AG08396 (cell line): ENCODE data around the gene GNAI2.

ENCODE experiments used
- DNase-seq: peaks from one replicate; pipeline ENCODE4 v3.0.0; 2012; ENCODE audit warnings: low spot score, mixed read lengths

The GNAI2 gene

DNA sequence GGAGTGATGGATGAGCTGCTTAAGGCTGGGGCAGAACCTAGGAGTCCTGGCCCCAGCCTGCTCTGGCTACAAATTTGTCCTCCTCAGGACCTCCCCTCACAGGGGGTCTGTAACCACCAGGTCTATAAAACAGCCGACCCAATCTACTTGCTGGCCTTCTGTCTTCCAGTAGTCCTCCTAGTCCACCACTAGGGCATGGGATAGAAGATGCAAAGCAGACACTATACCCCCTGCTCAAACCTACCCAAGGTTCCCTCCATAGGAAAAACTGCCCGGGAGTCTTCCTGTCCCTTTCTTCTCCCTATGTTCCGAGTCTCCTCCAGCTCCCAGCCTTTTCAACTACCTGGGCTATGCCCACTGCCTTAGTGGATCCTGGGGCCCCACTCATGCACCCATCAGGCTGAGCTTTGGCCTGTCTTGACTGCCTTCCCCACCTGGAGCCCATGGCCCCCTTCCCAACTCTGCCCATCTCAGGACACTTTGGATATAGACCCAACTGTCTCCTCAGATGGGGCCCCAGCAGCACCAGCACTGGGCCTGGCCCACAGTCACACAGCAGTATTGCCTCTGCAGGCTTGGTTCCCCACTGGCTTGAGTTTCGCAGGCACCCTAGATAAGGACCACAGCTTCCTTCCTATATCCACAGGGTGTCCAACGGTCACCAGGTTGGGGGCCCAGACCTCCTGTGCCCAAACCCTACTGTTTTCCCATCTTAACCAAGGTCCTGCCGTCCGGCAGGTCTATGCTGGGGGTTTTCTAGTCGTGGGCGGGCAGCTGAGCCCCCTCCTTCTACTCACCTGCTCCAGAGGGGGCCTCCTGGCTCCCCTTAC is 62.1 kb downstream of the GNAI2 start:
- DNase-seq: no peak

DNA sequence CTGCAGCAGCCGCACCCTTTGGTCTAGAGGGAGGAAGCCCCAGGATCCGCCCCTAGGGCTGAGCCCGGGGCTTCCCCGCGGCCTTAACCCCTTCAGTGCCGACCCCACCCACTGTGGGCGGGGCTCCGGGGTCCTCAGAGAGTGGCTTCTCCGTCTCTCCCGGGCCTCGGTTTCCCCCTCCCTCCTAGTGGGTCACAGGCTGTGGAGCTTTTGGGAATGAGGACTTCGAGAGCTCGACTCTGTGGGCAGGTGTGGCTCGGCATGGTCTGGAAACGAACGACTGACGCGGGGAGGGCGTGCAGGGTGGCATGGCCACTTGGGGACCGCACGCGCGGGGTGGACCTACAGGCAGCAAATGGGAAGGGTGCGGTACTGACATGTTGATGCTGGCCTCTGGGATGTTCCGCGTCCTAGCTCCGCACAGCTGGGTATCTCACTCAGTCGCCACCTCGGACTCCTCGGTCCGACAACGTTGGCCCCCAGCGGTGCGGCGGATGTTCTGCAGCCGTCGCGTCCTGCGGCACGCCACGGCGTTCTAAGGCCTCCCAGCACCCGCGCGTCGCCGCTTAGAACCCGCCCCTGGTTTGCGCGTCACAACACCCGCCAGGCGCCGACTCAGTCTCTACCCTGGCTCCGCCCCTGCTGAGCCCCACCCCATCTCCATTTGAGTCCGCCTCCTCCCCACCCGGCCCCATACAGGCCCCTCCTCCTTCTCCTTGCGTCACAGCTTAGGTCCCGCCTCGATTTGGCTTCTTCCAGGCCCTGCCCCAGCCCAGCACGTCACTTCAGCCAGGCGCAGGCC is 63.0 kb downstream of the GNAI2 start, which contains the start of the genes HYAL3 and NAA80:
TSS of gene HYAL3 (minus strand) at position 570 of the 802 bp plus-strand sequence. CDS start 3,803 bp downstream, outside the sequence.
TSS of gene NAA80 (minus strand) at position 570 of the 802 bp plus-strand sequence. CDS start 1,942 bp downstream, outside the sequence.
- DNase-seq: peak; percentile 99

DNA sequence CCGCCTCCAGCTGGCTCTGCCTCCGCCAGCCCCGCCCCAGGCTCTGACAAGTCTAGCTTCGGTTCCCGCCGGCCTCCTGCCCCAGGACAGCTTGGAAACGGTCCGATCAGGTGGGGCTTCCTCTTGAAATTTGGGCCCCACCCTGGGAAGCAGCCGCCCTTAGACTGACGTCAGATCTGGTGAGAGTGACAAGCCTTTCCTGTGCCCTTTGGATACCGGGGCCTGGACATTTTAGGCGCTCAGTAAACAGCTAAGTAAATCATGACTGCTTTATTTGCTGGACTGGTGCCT is 63.6 kb downstream of the GNAI2 start:
- no peak for DNase-seq

DNA sequence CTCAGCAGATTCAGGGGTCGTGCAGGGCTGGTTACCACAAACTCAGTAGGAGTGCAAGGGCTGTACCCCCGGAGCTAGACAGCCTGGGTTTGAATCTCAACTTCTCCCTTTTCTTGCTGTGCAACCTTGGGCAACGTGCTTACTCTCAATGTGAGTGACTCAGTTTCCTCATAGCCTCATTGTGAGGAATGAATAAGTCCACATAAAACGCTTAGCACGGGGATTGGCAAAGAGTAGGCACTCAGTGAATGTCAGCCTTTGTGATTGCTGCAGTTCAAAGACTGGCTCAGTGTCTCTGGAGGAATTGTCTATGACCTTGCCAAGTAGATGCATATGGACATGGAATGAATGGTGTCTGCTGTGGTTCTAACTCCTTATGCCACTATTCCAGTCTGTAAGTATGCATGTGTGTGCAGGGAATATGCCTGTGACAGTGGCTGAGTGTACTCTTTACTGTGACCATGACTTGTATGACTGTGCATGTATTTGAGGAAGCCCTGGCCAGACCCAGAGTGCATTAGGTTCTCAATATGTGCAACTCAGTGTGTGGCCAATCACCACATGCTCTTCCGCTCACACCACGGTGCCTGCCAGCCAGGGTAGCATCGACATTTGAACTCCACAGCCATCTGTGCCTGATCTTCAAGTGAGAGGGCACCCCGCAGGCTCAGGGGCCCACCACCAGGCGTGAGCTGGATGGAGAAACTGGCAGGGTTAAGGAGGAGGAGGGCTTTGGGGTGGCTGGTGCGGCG is 64.1 kb downstream of the GNAI2 start:
- DNase-seq: no peak

DNA sequence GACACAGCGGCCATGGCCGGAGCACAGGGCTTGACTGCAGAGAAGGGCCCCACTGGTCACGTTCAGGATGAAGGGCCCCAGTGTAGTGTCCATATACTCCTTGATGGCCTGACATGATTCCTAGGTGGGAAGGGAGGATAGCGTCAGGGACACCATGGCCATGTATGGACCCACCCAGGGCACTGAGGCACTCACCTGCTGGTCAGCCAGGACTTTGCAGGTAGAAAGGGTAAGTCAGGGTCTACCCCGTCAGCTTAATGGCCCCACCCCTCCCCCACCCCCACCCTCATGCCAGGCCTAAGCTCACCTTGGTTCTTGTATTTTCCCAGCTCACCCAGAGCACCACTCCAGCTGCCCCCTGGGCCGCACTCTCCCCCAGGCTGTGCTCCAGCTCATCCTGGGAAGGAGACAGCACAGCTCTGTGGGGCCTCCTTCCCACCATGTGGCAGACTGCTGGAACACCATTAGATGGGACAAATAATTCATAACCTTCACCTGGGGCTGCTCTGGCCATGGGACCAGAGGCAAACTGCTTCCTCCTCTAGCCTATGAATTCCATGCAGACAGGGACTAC is 64.8 kb downstream of the GNAI2 start:
- no peak for DNase-seq

DNA sequence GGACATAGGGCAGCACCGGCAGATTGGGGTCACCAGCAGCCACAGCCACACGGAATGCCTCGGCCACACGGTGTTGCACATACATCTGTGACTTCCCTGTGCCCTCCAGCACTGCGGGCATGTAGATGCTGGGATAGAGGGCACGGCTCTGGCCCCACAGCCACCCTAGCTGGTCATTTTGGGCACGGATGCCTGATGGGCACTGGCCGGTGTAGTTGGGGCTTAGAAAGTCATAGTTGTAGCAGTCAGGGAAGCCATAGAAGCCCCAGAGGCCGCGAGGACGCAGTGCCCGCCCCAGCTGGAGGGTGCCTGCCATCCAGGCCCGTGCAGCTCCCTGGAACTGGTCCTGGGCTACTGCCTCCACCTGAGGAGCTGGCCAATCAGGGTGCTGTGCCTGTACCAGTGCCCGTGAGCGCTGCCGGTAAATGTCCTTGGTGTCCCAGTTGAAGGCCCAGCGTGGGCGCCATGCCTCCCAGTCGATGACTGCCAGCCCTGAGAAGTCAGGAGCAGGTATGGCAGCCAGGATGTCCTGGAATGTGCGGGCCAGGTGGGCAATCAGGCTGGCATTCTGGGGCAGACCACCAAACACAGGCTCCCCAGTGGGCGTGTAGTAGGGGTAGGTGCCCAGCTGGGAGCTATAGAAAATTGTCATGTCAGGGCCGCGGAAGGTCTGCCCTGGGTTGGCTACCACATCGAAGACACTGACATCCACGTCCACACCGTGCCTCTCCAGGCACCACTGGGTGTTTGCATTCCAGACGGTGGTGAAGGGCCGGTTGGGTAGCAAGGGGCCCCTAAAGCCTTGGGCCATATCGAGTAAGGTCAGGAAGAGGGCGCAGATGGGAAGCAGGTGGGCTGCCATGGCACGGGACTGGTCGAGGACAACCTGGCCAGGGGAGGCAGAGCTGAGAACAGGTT is 66.3 kb downstream of the GNAI2 start:
- no peak for DNase-seq

DNA sequence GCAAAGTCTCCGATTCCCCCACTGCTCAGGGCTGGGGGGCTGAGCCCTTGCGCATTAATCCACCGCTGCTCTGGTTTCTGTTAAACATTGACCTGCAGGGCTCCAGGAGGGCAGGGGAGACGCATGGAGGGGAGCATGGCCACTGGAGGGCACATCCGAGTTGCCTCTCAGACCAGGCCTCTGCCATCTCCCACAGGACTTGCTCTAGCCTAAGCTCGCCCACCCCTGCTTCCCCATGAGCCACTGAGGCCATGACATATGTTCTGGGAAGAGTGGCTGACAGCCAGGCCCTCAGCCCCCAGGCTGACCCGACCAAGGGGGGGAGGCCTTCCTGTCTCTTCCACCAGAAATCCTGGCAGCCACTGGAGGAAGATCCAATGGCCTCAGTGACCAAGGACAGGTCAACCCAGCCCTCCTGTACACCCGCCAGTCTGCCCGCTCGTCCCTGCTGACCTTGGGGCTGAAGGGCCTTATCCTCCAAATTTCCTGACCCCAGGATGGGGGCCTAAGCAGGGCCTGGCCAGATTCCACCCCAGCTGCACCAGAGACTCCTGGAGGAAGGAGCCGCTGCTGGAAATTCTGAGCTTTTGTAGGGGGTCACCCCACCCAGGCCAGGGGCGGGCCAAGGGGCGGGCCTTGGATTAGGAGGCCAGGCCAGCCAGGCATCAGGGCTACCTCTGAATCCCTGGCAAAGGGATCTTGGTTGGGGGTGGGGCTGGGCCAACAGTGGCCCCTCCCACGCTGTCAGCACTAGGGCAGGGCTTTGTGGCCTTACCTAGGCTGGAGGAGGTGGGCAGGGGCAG is 67.2 kb downstream of the GNAI2 start, which contains the start of gene HYAL1:
TSS of gene HYAL1 (minus strand) at position 562 of the 803 bp plus-strand sequence. CDS start 618 bp downstream, outside the sequence.
- no peak for DNase-seq

DNA sequence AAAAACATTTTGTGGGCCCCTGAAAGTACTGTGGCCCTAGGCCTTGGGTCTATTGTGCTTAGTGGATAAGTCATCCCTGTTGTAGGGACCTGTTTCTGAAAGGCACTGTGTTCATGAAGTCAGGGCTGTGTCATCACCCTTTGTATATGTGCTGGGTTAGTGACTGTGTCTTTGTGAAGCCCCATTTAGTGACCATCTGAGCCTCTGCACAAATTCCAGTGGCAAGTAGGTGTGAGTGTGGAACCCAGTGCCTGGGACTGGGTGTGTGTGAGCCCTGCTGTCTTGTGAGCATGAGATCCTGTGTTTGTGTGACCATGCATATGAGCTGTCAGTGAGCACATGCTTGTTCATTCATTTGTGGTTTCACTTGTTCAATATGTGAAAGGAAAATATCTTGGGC is 68.6 kb downstream of the GNAI2 start:
- DNase-seq: peak; percentile 65
